HG02943 (cell line): ENCODE data around the gene POLR2B.

ENCODE experiments used
- ATAC-seq: cut with Tn5 transposase; IDR thresholded peaks from one replicate; pipeline ENCODE4 v1.9.1; 2021; ENCODE audit warnings: mild to moderate bottlenecking, low read depth, moderate library complexity; ENCODE audit not compliant: unreplicated experiment

The POLR2B gene

GRCh38 chr4:57077550-57078343 lies 99.1 kb downstream of the POLR2B start:
- no peak for ATAC-seq

- no peak for ATAC-seq
Measured at GRCh38 chr4:57078685-57079521, 100.2 kb downstream of the POLR2B start.
